Testis (tissue), 2 donors: Measurements from ENCODE around the gene GLRX.

Experiments used
- POLR2A ChIP-seq: fragments of 450-650 bp; IDR thresholded peaks from one replicate; pipeline ENCODE4 v1.6.1; 2017; ENCODE audit warnings: antibody characterized with exemption, mild to moderate bottlenecking, moderate library complexity
- TF ChIP-seq, protein P1 (sequence below), 3 experiments: fragments of 450-650 bp in 2 of 3; fragments of 200-600 bp in 1 of 3; sonication (generic) in 1 of 3; IDR thresholded peaks; one replicate each; pipeline ENCODE4 v1.5.1; 2016 to 2019; ENCODE audit warnings: antibody characterized with exemption in 3 of 3, mild to moderate bottlenecking in 2 of 3, moderate library complexity in 1 of 3

GRCh38 chr5:95808686-95809413 lies 13.7 kb downstream of the GLRX start:
- TF ChIP-seq, protein P1, sequence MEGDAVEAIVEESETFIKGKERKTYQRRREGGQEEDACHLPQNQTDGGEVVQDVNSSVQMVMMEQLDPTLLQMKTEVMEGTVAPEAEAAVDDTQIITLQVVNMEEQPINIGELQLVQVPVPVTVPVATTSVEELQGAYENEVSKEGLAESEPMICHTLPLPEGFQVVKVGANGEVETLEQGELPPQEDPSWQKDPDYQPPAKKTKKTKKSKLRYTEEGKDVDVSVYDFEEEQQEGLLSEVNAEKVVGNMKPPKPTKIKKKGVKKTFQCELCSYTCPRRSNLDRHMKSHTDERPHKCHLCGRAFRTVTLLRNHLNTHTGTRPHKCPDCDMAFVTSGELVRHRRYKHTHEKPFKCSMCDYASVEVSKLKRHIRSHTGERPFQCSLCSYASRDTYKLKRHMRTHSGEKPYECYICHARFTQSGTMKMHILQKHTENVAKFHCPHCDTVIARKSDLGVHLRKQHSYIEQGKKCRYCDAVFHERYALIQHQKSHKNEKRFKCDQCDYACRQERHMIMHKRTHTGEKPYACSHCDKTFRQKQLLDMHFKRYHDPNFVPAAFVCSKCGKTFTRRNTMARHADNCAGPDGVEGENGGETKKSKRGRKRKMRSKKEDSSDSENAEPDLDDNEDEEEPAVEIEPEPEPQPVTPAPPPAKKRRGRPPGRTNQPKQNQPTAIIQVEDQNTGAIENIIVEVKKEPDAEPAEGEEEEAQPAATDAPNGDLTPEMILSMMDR (IDR thresholded peaks at IDR 0.05), result no peak
- no peak for TF ChIP-seq POLR2A
